Activated CD4-positive, alpha-beta T cell treated with anti-CD3 and anti-CD28 coated beads, Interleukin-2, Interleukin-4, amounts not matched to agents 100 ng/mL and 50 ng/mL, durations not matched to agents 16 hours and 8 hours (primary cell): ENCODE results near the gene TIMM9.
A peak's percentile ranks its signal among the peaks of the same experiment; 100 is the strongest.
"Not testable (repeated sequence)": the region's sequence is repeated elsewhere in the genome, so short reads cannot be mapped to it uniquely, and the experiment has no call there.

Source experiments
- DNase-seq: peaks from one replicate; pipeline ENCODE4 v3.0.0-alpha.2; 2020; ENCODE audit warnings: low spot score

The TIMM9 gene

GRCh38 chr14:58398495-58398894 is 28.8 kb downstream of the TIMM9 start:
- DNase-seq = no peak

- DNase-seq = no peak
Observed at GRCh38 chr14:58397156-58397555, 30.2 kb downstream of the TIMM9 start.

GRCh38 chr14:58395812-58396788 is 31.2 kb downstream of the TIMM9 start, which contains the start of gene TOMM20L:
TSS of gene TOMM20L (plus strand) at chr14:58395930. CDS start at chr14:58395958, 28 bp downstream.
- peak; percentile 78 for DNase-seq

GRCh38 chr14:58395562-58395811 is 31.8 kb downstream of the TIMM9 start:
- no peak for DNase-seq

GRCh38 chr14:58390830-58391229 is 36.5 kb downstream of the TIMM9 start:
- DNase-seq = no peak

- no peak for DNase-seq
Observed at GRCh38 chr14:58376791-58377190, 50.5 kb downstream of the TIMM9 start.

- no peak for DNase-seq
Observed at GRCh38 chr14:58368956-58369355, 58.4 kb downstream of the TIMM9 start.

- DNase-seq = no peak
Observed at GRCh38 chr14:58367296-58367695, 60.0 kb downstream of the TIMM9 start.

- no peak for DNase-seq
Observed at GRCh38 chr14:58364316-58364715, 63.0 kb downstream of the TIMM9 start.

GRCh38 chr14:58362798-58363412 is 64.4 kb downstream of the TIMM9 start:
- peak; percentile 11 for DNase-seq

- DNase-seq = not testable (repeated sequence)
Observed at GRCh38 chr14:58362272-58362671, 65.1 kb downstream of the TIMM9 start.
